Calu3 (cell line): ENCODE results near the gene PAH. TPM values are rescaled to one million over a fixed set of nuclear protein-coding genes. Genes with fewer than 3 reads are reported as not detected.

Experiments
- BruUV-seq: library from RNA; stranded (reverse); fragments of 400-500 nt; replicated peaks from 2 replicates; lab custom pipeline; 2021; lab: Mats Ljungman, UMichigan
- CTCF ChIA-PET: fragments of 300-600 bp; sonication (Branson Sonifier 250); formaldehyde crosslinking; loops from one replicate; lab custom pipeline; 2022; ENCODE audit warnings: antibody characterized with exemption; lab: Charles Lee
- DNase-seq: peaks from one replicate; pipeline ENCODE4 v3.0.0; 2022
- H3K27ac Mint-ChIP-seq: one replicate; pipeline ENCODE4 v1.8.0; 2022; ENCODE audit warnings: mixed read lengths; ENCODE audit not compliant: unreplicated experiment
- H3K27me3 Mint-ChIP-seq: one replicate; pipeline ENCODE4 v1.8.0; 2022; ENCODE audit warnings: mixed read lengths; ENCODE audit not compliant: unreplicated experiment
- H3K36me3 Mint-ChIP-seq: one replicate; pipeline ENCODE4 v1.8.0; 2022; ENCODE audit warnings: mild to moderate bottlenecking, moderate library complexity, mixed read lengths; ENCODE audit not compliant: insufficient read depth, unreplicated experiment
- H3K4me1 Mint-ChIP-seq: one replicate; pipeline ENCODE4 v1.8.0; 2022; ENCODE audit warnings: mild to moderate bottlenecking, low read depth, mixed read lengths; ENCODE audit not compliant: unreplicated experiment
- H3K4me3 Mint-ChIP-seq: one replicate; pipeline ENCODE4 v1.8.0; 2022; ENCODE audit warnings: mild to moderate bottlenecking, low read depth, moderate library complexity, mixed read lengths; ENCODE audit not compliant: unreplicated experiment
- H3K9me3 Mint-ChIP-seq: one replicate; pipeline ENCODE4 v1.8.0; 2022; ENCODE audit warnings: low read depth, mixed read lengths; ENCODE audit not compliant: unreplicated experiment
- CTCF ChIP-seq: fragments of 200-600 bp; IDR thresholded peaks from one replicate; pipeline ENCODE4 v1.8.0; 2022; ENCODE audit warnings: antibody characterized with exemption; ENCODE audit not compliant: unreplicated experiment
- intact Hi-C: fragments of 100-400 bp; cut with micrococcal nuclease; formaldehyde crosslinking; loops from one replicate; pipeline ENCODE4 v1.10.0; 2022; ENCODE audit not compliant: unreplicated experiment
- total RNA-seq: library from RNA; stranded (reverse); gene quantifications from 2 replicates; pipeline ENCODE4 v1.2.3, GENCODE V29; 2022

PAH gene
- total RNA-seq, 1 experiment from 2014 or later: 31.4 TPM

DNA sequence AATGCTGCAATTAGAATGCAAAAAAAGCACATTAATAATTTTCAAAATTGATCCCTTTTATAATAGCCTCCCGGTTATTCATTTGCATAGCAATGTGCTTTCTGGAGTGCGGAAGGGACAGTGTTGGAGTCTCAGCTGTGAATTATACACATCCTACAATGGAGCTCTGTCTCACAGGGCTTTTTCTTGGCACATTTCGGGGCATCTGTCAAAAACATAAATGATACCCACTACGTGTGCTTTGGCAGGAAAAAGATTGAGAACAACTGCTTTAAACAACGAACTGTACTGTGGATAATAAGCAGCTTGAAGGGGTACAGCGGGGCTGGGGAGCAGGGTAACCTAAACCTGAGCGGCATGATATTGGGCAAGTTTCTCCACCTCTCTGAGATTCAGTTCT is 123.1 kb downstream of the PAH start:
- CTCF ChIA-PET: no interaction called here
- no peak overlapping the region for H3K27ac Mint-ChIP-seq
- no peaks in the 10 kb centered on the region for H3K4me1 Mint-ChIP-seq
- H3K36me3 Mint-ChIP-seq: no peaks in the 10 kb centered on the region
- H3K9me3 Mint-ChIP-seq: no peaks in the 10 kb centered on the region
- BruUV-seq: no TSS peak
- peaks cover 25% of the 10 kb centered on the region for H3K27me3 Mint-ChIP-seq
- intact Hi-C loops: no loop called here
- H3K4me3 Mint-ChIP-seq: no peak overlapping the region
- no peak for TF ChIP-seq CTCF
- DNase-seq: no peak

Other genes with a start within 250 kb of the PAH start
- 0.15 TPM in 1 of 2 replicates, not detected in the other for gene ASCL1, start 40.4 kb upstream of the PAH start, total RNA-seq